ENCODE measurements around the gene PPM1E.
"Not testable (repeated sequence)": the region's sequence is repeated elsewhere in the genome, so short reads cannot be mapped to it uniquely, and the experiment has no call there.

GRCh38 chr17:58850106-58850505, 94.5 kb downstream of the PPM1E start:
- not testable (repeated sequence) for TF ChIP-seq POLR2A, CTCF (IDR thresholded peaks at IDR 0.05)
